Lower lobe of right lung (tissue), 2 donors: Measurements from ENCODE around the gene AKR1C4. TPM values are rescaled to one million over a fixed set of nuclear protein-coding genes. Genes with fewer than 3 reads are reported as not detected.
"Not testable (repeated sequence)": the region's sequence is repeated elsewhere in the genome, so short reads cannot be mapped to it uniquely, and the experiment has no call there.

Experiments used
- ATAC-seq, 2 donors: fragments of 200-7000 bp; cut with Tn5 transposase; one replicate each; pipeline ENCODE4 v1.9.1; 2020 to 2022; ENCODE audit warnings: mild to moderate bottlenecking in 2 of 2, moderate library complexity in 2 of 2
- DNase-seq: peaks from one replicate; pipeline ENCODE4 v3.0.0-alpha.2; 2020
- H3K27ac ChIP-seq: fragments of 200-600 bp; one replicate; pipeline ENCODE4 v1.8.0; 2022
- H3K27me3 ChIP-seq: fragments of 200-600 bp; one replicate; pipeline ENCODE4 v1.8.0; 2022; ENCODE audit warnings: low read depth
- H3K36me3 ChIP-seq: fragments of 200-600 bp; one replicate; pipeline ENCODE4 v1.8.0; 2022; ENCODE audit warnings: mild to moderate bottlenecking
- H3K4me1 ChIP-seq: fragments of 200-600 bp; one replicate; pipeline ENCODE4 v1.8.0; 2022
- H3K4me3 ChIP-seq: fragments of 200-600 bp; one replicate; pipeline ENCODE4 v1.8.0; 2022; ENCODE audit warnings: mild to moderate bottlenecking
- H3K9me3 ChIP-seq: fragments of 200-600 bp; one replicate; pipeline ENCODE4 v1.8.0; 2022
- intact Hi-C: fragments of 100-400 bp; cut with DNase I; formaldehyde crosslinking; loops from one replicate; pipeline ENCODE4 v1.11.0; 2022
- total RNA-seq: library from RNA; stranded (reverse); fragmentation: NEBNext Ultra II Directional; extraction: Animal tissue kit (Norgen Biotek cat#: 25700); gene quantifications from one replicate; pipeline ENCODE4 v1.2.1, GENCODE V29; 2021
- TF ChIP-seq, protein P1 (sequence below): fragments of 200-600 bp; IDR thresholded peaks from one replicate; pipeline ENCODE4 v1.8.0; 2022; ENCODE audit warnings: antibody characterized with exemption, mild to moderate bottlenecking
- donor health status: DM: no; HTN: yes; CAD: no; lungs with severe emphysema.

AKR1C4 gene
- total RNA-seq, 1 donor from 2014 or later: not detected

DNA sequence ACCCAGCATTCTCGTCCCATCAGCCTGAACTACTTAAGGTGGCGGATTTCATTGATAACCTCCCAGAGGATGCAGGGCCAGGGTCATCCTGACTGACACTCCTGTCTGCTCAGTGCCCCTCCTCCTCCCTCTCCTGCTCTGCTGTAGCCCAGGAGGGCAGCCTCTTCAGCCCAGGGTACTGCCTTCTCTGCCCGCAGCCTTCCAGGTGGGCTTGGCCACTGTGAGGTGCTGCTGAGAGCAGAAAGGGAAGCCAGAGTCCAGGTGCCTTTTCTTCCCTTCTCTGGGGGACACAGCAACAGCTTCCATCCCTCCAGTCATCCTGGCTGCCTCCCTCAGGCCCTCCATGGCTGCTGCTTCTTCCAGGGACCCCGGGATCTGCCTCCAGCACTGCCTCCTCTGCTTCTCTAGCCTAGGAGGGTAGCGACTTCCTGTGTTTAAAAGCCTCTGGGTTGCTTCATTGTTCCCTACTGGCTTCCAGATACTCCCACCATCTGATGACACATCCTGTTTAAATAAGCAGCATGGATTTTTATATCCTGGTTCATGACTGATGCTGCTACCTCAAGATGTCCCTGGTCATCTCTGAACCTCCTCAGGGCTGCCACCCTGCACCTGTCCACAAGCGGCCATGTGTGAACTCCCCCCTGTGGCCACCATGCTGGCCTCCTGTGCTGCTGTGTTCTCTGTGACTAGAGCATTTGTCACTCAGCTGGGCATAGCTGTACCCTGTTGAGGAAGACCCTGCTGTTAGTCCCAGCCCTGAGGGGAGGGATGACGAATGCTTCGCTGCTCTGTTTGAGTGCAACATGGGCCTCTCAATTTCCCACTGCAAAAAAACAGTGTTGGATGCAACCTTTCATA is 55.8 kb downstream of the AKR1C4 start:
- H3K27me3 ChIP-seq: no peaks in the 10 kb centered on the region
- TF ChIP-seq, protein P1, sequence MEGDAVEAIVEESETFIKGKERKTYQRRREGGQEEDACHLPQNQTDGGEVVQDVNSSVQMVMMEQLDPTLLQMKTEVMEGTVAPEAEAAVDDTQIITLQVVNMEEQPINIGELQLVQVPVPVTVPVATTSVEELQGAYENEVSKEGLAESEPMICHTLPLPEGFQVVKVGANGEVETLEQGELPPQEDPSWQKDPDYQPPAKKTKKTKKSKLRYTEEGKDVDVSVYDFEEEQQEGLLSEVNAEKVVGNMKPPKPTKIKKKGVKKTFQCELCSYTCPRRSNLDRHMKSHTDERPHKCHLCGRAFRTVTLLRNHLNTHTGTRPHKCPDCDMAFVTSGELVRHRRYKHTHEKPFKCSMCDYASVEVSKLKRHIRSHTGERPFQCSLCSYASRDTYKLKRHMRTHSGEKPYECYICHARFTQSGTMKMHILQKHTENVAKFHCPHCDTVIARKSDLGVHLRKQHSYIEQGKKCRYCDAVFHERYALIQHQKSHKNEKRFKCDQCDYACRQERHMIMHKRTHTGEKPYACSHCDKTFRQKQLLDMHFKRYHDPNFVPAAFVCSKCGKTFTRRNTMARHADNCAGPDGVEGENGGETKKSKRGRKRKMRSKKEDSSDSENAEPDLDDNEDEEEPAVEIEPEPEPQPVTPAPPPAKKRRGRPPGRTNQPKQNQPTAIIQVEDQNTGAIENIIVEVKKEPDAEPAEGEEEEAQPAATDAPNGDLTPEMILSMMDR: no peak
- no peaks in the 10 kb centered on the region for H3K9me3 ChIP-seq
- H3K36me3 ChIP-seq: no peaks in the 10 kb centered on the region
- H3K4me1 ChIP-seq: no peaks in the 10 kb centered on the region
- no peak overlapping the region for H3K27ac ChIP-seq
- intact Hi-C loops: no loop called here
- no peak overlapping the region for H3K4me3 ChIP-seq
- no peak for DNase-seq
- ATAC-seq: peak in 1 of 2 donors; percentile 13

DNA sequence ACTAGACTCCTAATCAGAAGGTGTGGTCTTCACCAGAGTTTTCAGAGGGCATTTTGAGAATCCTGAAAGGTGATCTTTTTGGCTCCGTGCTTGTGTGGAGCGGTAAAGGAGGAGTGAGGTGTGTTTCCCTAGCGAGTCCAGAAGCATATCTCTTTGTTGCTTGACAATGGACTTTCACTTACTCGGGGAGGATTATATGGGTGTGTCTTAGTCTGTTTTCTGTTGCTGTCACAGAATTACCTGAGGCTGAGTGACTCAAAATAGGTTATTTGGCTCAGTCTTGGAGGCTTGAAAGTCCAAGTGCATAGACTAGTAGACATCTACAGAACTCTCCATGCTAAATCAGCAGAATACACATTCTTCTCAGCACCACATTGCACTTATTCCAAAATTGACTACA is 57.9 kb downstream of the AKR1C4 start:
- Histone ChIP-seq H3K27me3 (no peaks in the 10 kb centered on the region), H3K4me1 (no peaks in the 10 kb centered on the region), H3K9me3 (no peaks in the 10 kb centered on the region), H3K36me3 (no peaks in the 10 kb centered on the region), H3K27ac (no peak overlapping the region), H3K4me3 (no peak overlapping the region)
- ATAC-seq (no peak), DNase-seq (no peak)
- TF ChIP-seq, protein P1: no peak
- intact Hi-C loops: no loop called here

DNA sequence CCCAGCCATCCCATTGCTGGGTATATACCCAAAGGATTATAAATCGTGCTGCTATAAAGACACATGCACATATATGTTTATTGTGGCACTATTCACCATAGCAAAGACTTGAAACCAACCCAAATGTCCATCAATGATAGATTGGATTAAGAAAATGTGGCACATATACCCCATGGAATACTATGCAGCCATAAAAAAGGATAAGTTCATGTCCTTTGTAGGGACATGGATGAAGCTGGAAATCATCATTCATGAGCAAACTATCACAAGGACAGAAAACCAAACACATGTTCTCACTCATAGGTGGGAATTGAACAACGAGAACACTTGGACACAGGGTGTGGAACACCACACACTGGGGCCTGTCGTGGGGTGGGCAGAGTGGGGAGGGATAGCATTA is 61.1 kb downstream of the AKR1C4 start:
- DNase-seq, ATAC-seq, H3K9me3 ChIP-seq, H3K4me3 ChIP-seq, H3K27me3 ChIP-seq, H3K27ac ChIP-seq, intact Hi-C loops, H3K36me3 ChIP-seq, H3K4me1 ChIP-seq: not testable (repeated sequence)

DNA sequence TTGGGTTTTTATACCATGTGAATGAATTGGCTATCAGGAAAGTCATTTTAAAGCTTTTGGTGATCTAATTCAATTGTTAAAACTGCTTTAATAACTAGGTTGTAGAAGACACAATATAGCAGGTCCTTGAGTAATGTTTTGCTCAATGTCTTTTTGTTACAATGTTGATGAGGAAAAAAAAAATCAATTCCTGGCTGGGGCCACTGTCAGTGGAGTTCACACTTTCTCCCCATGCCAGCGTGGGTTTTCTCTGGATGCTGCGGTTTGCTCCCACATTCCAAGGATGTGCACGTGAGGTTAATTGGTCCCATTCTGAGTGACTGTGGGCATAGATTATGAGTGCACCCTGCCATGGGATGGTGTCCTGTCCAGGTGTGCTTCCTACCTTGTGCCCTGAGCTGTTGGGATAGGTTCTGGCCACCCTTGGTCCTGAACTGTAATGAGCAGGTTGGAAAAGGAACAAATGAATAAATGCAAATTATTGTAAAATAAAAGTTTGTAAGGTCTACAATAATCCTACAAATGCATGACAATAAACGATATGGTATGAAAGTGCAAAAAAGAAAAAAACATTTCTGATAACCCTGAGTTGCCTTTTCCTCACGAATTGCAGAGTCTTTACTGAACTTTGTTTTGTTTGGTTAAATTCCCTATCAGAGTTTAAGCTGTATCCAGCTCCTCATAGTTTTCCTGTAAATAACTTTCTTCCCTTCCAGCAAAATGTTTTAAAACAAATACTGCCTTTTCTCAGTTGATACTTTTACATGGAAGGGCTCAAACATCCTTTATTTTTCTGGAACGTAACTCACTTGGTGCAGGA is 62.7 kb downstream of the AKR1C4 start:
- H3K4me1 ChIP-seq: no peaks in the 10 kb centered on the region
- no peaks in the 10 kb centered on the region for H3K36me3 ChIP-seq
- no peak overlapping the region for H3K4me3 ChIP-seq
- TF ChIP-seq, protein P1: no peak
- H3K27ac ChIP-seq: no peak overlapping the region
- intact Hi-C loops: no loop called here
- H3K27me3 ChIP-seq: no peaks in the 10 kb centered on the region
- ATAC-seq: no peak
- no peak for DNase-seq
- H3K9me3 ChIP-seq: no peaks in the 10 kb centered on the region

DNA sequence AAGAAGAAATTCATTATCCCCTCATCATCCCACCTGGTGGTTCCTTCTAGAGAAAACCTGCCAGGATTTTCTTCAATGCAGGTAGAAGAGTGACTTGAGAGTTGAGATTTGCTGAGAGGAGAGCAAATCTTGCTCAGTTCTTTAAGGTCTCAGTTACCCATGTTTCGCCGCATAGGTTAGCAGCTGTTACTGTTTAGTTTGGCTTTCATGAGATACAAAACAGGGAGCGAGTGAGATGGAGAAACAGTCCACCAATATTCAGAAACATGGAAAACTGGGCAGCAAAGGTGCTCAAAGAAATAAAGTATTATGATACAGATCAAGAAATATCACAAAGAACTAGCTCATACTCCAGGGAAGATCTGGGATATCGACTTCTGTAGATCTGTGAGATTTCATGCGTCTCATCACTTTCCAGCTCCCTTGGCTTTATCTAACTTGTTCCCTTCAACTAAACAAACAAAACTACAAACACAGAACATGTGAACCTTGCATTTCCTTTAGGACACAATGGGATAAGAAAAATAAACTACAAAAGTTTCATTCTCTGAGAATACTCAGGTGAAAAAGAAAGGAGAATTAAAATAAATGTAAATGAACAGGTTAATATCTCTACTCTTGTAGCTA is 63.4 kb downstream of the AKR1C4 start:
- Histone ChIP-seq H3K4me1 (no peaks in the 10 kb centered on the region), H3K4me3 (no peak overlapping the region), H3K36me3 (no peaks in the 10 kb centered on the region), H3K27me3 (no peaks in the 10 kb centered on the region), H3K27ac (no peak overlapping the region), H3K9me3 (no peaks in the 10 kb centered on the region)
- TF ChIP-seq, protein P1: no peak
- intact Hi-C loops: no loop called here
- DNase-seq (no peak), ATAC-seq (no peak)
